Pancreas (tissue), 10 donors: ENCODE measurements around the gene MAML3. TPM values are rescaled to one million over a fixed set of nuclear protein-coding genes. Genes with fewer than 3 reads are reported as not detected.

Experiments used
- ATAC-seq, 4 donors: fragments of 200-7000 bp; cut with Tn5 transposase; one replicate each; pipeline versions ENCODE4 v1.8.0 to v1.9.1; 2020; ENCODE audit warnings: mild to moderate bottlenecking in 4 of 4, moderate library complexity in 4 of 4
- DNase-seq, 6 donors: peaks; one replicate each; pipeline ENCODE4 v3.0.0-alpha.2; 2020
- FAIRE-seq: peaks from 2 replicates; lab custom pipeline; 2012; peaks lifted over from hg19 to GRCh38; lab: Jason Lieb, UNC
- H3K27ac ChIP-seq, 4 donors: fragments of 200-600 bp; sonication (generic); 1 replicate in 3 of 4; 2 replicates in 1 of 4; pipeline versions ENCODE4 v1.5.0 to v1.8.0; 2020
- H3K27me3 ChIP-seq, 4 donors: fragments of 200-600 bp; one replicate each; pipeline ENCODE4 v1.8.0; 2021
- H3K36me3 ChIP-seq, 3 donors: fragments of 200-600 bp; sonication (generic) in 1 of 3; one replicate each; pipeline versions ENCODE4 v1.5.0 to v1.8.0; 2020 to 2021
- H3K4me1 ChIP-seq, 3 donors: fragments of 200-600 bp; one replicate each; pipeline ENCODE4 v1.8.0; 2021
- H3K4me3 ChIP-seq, 4 donors: fragments of 200-600 bp; sonication (generic) in 2 of 4; one replicate each; pipeline versions ENCODE4 v1.5.0 to v1.8.0; 2020 to 2021
- H3K9me3 ChIP-seq, 4 donors: fragments of 200-600 bp; one replicate each; pipeline ENCODE4 v1.8.0; 2021
- CTCF ChIP-seq, 4 donors: fragments of 200-600 bp; sonication (generic) in 3 of 4; IDR thresholded peaks; one replicate each; pipeline versions ENCODE4 v1.5.0 to v1.8.0; 2021; ENCODE audit warnings: antibody characterized with exemption in 4 of 4
- WGBS, 2 donors: extraction: QIAGEN DNeasy Blood & Tissue Kit; methylation state at CpG; one replicate each; pipeline ENCODE4 v1.1.7; 2013; 5-methylcytosine and 5-hydroxymethylcytosine counted together
- intact Hi-C, 3 donors: fragments of 100-400 bp; cut with DNase I; formaldehyde crosslinking; loops; one replicate each; pipeline versions ENCODE4 v1.11.1 to v1.14.2; 2022
- polyA plus RNA-seq, 2 donors: library from polyadenylated mRNA; stranded (reverse); fragments of 200-250 nt; gene quantifications; one replicate each; pipeline ENCODE4 v1.2.3, GENCODE V29; 2013
- total RNA-seq, 6 donors: library from RNA; stranded (reverse); fragmentation: NEBNext Ultra II Directional in 4 of 6; extraction: Animal tissue kit (Norgen Biotek cat#: 25700) in 4 of 6; gene quantifications; one replicate each; pipeline versions ENCODE4 v1.2.1 to v1.2.4, GENCODE V29; 2021 to 2023
- donor health status: healthy with polysubstance abuse.
- donor health status: DM: no; HTN: no; CAD: no; lungs with moderate emphysema.
- donor health status: DM: no; HTN: no; CAD: no.
- donor health status: control.
- donor health status: control.
- donor health status: Bipolar disorder and iron deficiency.
- donor health status: DM: yes; HTN: yes; CAD: no.
- donor health status: DM: no; HTN: no; CAD: no.
- donor health status: DM: no; HTN: no; CAD: no.
- donor health status: DM: yes; HTN: yes; CAD: no.

Gene MAML3
- total and polyA plus RNA-seq, 8 donors = 3.8 to 8.9 (median 5.9) TPM

DNA sequence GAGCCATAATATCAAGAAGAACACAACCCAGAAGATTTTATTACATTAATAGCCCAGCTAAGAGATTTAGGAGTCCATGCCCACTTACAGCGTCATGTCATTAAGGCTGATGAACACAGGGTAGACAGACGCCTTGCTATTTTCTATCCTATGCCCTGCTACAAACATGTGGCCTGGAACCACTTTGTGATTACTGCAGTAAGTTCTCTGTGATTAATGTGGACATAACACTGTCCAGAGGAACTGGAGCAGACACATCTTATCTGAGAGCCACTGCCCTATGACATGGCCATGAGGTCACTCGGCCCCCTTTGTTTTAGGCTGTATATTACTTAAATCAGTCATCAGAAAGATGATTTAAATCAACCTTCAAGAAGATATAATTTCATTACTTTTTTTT is 211.7 kb downstream of the MAML3 start:
- no peak for TF ChIP-seq CTCF (IDR thresholded peaks at IDR 0.05)
- intact Hi-C loops = no loop called here
- Histone ChIP-seq H3K27ac (no peak overlapping the region), H3K36me3 (no peaks in the 10 kb centered on the region), H3K27me3 (no peaks in the 10 kb centered on the region), H3K4me1 (peaks cover 0 to 9% (median 0%) of the 10 kb centered on the region in 3 donors), H3K9me3 (no peaks in the 10 kb centered on the region), H3K4me3 (no peak overlapping the region)
- FAIRE-seq = no peak
- no peak for DNase-seq
- 85 to 86% methylated on average over 3 of the region's 3 CpGs for WGBS, 2 donors
- ATAC-seq = peak in 1 of 4 donors; percentile 43

DNA sequence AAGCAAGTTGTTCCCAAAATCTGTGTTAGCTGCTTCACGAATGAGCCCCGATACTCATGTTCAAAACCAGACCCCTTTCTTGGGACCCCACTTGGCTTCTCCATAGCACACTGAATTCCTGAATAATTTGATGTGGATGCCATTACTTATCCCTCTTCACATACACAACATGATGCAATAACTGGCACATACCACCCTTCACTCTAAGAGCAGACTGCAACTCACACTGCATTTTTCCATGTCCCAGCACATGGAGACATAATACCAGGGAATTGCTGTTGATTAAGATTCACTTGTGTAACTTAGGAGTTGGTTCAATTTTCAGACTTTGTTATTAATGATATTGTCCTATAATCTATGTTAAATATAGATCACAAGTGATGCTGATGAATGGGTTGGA is 213.4 kb downstream of the MAML3 start:
- no peak for FAIRE-seq
- no peaks in the 10 kb centered on the region for H3K4me1 ChIP-seq
- no peak overlapping the region for H3K4me3 ChIP-seq
- no peaks in the 10 kb centered on the region for H3K27me3 ChIP-seq
- WGBS, 2 donors = 97% methylated on average over 2 of the region's 2 CpGs
- DNase-seq = no peak
- TF ChIP-seq CTCF (IDR thresholded peaks at IDR 0.05) = no peak
- H3K9me3 ChIP-seq = no peaks in the 10 kb centered on the region
- no peak for ATAC-seq
- H3K27ac ChIP-seq = no peak overlapping the region
- intact Hi-C loops = no loop called here
- no peaks in the 10 kb centered on the region for H3K36me3 ChIP-seq

- no peaks in the 10 kb centered on the region for H3K36me3 ChIP-seq
- TF ChIP-seq CTCF (IDR thresholded peaks at IDR 0.05) = no peak
- H3K27me3 ChIP-seq = no peaks in the 10 kb centered on the region
- H3K9me3 ChIP-seq = no peaks in the 10 kb centered on the region
- no peaks in the 10 kb centered on the region for H3K4me1 ChIP-seq
- intact Hi-C loops = no loop called here
- H3K27ac ChIP-seq = no peak overlapping the region
- no peak overlapping the region for H3K4me3 ChIP-seq
- ATAC-seq = no peak
- WGBS, 2 donors = 92 to 95% methylated on average over 2 of the region's 2 CpGs
- no peak for FAIRE-seq
- no peak for DNase-seq
Measured at GRCh38 chr4:139938414-139938813, 215.6 kb downstream of the MAML3 start.

DNA sequence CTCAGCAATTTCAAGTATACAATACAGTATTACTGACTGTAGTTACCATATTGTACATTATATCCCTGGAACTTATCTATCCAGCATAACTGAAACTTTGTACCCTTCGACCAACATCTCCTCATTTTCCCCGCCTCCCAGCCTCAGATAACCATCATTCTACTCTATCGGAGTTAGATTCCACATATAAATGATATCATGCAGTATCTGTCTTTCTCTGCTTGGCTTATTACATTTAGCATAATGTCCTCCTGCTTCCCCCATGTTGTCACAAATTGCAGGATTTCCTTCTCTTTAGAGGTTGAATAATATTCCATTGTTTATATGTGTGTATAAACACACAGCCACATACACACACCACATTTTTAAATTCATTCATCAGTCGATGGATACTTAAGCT is 218.1 kb downstream of the MAML3 start:
- no peak for TF ChIP-seq CTCF (IDR thresholded peaks at IDR 0.05)
- no peak overlapping the region for H3K27ac ChIP-seq
- no peaks in the 10 kb centered on the region for H3K4me1 ChIP-seq
- no peak for ATAC-seq
- intact Hi-C loops = no loop called here
- H3K36me3 ChIP-seq = no peaks in the 10 kb centered on the region
- 86% methylated on average over 4 of the region's 4 CpGs for WGBS, 2 donors
- DNase-seq = no peak
- H3K9me3 ChIP-seq = no peaks in the 10 kb centered on the region
- H3K4me3 ChIP-seq = no peak overlapping the region
- FAIRE-seq = no peak
- no peaks in the 10 kb centered on the region for H3K27me3 ChIP-seq

DNA sequence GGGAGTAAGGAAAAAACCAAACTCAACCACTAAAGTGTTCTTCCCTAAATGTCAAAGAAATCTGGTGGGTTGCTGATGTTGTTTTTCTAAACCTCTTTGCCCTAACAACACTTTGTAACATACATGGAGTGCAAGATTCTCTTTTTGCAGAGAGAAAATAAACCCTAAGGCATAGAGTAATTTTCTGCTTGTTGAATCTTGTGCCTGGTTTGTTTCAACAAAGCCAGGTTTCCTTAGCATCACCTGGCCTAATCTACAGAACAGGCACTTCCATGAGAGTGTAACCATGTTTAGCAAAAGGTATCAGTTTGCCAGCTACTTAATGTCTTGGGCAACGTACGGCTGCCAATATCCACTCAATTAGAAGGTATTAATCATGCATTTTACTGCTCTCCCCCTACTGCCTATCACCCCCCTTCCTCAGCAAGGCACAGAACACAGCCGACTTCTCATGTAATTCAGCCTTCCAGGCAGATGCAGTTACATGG is 219.2 kb downstream of the MAML3 start:
- no peaks in the 10 kb centered on the region for H3K4me1 ChIP-seq
- no peak overlapping the region for H3K4me3 ChIP-seq
- TF ChIP-seq CTCF (IDR thresholded peaks at IDR 0.05) = no peak
- intact Hi-C loops = no loop called here
- H3K9me3 ChIP-seq = no peaks in the 10 kb centered on the region
- H3K27me3 ChIP-seq = no peaks in the 10 kb centered on the region
- H3K36me3 ChIP-seq = no peaks in the 10 kb centered on the region
- FAIRE-seq (no peak), ATAC-seq (peak in 2 of 4 donors; percentile 38 to 51), DNase-seq (no peak)
- H3K27ac ChIP-seq = no peak overlapping the region
- 63 to 66% methylated on average over 3 of the region's 3 CpGs for WGBS, 2 donors
